HG03066 (cell line): Measurements from ENCODE around the gene PCDHGA4.
A peak's percentile ranks its signal among the peaks of the same experiment; 100 is the strongest.
"Not testable (repeated sequence)": the region's sequence is repeated elsewhere in the genome, so short reads cannot be mapped to it uniquely, and the experiment has no call there.

ENCODE experiments used
- ATAC-seq: cut with Tn5 transposase; IDR thresholded peaks from one replicate; pipeline ENCODE4 v1.9.1; 2021; ENCODE audit warnings: low read depth; ENCODE audit not compliant: unreplicated experiment

The PCDHGA4 gene

DNA sequence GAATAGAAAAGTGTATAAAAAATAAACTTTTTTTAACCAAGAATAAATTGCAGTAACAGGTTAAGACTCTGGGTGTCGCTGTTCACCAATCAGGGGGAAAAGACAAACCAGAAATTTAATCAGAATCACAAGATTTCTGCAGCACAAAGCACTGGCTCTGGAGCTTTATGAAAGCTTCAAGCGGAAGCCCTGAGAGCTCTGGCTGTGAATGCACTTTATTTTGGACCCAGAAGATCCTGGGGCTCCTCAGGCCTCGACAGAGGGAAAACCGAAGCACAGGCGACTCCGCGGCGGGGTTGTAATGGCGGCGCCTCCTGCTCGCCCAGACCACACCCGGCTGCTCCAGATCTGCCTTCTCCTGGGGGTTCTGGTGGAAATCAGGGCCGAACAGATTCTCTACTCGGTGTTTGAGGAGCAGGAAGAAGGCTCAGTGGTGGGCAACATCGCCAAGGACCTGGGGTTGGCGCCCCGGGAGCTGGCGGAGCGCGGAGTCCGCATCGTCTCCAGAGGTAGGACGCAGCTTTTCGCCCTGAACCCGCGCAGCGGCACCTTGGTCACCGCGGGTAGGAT is at the start of gene PCDHGA4:
PCDHGA4 (plus strand) TSS at position 122 of the 570 bp plus-strand sequence; CDS start at position 209, 87 bp downstream.
- no peak for ATAC-seq

DNA sequence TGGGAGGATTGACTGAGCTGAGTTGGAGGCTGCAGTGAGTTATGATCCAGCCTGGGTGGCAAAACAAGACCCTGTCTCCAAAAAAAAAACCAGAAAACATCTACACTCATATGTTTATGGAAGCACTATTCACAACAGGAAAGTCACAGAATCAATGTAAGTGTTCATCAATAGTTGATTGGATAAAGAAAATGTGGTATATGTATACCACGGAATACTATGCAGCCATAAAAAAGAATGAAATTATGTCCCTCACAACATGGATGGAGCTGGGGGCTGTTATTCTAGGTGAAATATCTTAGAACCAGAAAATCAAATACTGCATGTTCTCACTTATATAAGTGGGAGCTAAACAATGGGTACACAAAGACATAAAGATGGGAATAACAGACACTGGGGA is 48.2 kb upstream of the PCDHGA4 start:
- ATAC-seq = no peak

DNA sequence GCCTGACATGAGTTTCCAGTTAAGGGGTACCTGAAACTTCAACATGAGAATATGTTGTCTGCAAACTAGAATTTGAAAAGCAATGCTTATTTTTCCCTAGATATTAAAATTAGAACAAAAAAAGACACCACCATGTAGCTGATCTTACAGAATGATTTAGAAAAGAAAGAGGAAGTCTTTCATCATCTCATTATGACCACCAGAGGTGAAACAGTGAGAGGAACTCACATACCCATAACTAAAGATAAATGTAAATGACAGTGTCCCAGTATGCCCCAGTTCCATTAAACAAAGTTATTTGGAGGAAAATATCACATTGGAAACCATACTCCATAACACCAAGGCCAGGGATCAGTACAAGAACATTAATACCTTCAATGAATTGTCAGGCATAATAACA is 41.1 kb upstream of the PCDHGA4 start:
- no peak for ATAC-seq

DNA sequence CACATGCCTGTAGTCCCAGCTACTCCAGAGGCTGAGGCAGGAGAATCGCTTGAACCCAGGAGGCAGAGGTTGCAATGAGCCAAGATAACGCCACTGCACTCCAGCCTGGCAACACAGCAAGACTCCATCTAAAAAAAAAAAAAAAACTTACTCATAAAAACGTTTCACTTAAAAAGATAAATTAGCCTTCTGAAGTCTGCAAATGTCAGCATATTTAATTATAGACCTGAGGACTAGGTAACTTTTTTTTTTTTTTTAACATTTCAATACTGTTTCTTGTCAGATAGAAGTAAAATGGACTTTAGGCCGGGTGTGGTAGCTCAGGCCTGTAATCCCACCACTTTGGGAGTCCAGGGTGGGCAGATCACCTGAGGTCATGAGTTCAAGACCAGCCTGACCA is 37.9 kb upstream of the PCDHGA4 start:
- ATAC-seq = not testable (repeated sequence)

DNA sequence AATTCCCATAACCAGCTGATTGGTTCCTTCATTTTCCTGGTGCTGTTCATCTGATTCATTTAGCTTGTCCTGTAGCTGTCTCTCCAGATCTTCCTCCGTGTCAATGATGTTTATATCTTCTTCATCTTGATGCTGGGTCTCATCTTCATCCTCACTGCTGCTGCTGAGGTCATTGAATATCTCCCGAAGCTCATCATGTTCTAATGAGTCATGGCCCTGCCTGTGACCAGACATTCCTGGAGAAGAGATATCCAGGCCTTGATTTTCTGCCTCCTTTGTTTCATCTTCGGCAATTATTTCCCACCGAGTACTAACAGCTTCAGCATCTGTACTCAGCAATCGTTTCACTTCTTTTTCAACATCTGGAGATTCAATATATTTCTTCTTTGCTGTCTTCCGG is 35.6 kb upstream of the PCDHGA4 start:
- no peak for ATAC-seq

DNA sequence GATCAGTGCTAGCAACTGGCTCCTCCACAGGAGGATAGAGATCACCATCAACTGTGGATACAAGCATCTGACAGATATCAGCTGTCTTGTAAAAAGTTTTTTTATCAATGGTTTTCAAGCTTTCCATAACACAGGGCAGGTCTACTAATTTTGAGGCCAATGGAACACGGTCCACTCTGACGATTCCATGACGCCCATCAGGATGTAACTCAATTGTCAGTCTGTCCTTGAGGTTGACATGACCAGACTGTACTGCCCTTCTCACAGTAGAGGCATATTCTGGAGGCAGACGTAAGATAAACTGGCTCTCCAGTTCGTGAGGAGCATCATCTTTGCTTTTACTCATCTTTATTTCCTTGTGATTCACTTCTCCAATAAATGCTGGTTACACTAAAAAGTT is 35.1 kb upstream of the PCDHGA4 start:
- ATAC-seq = no peak

DNA sequence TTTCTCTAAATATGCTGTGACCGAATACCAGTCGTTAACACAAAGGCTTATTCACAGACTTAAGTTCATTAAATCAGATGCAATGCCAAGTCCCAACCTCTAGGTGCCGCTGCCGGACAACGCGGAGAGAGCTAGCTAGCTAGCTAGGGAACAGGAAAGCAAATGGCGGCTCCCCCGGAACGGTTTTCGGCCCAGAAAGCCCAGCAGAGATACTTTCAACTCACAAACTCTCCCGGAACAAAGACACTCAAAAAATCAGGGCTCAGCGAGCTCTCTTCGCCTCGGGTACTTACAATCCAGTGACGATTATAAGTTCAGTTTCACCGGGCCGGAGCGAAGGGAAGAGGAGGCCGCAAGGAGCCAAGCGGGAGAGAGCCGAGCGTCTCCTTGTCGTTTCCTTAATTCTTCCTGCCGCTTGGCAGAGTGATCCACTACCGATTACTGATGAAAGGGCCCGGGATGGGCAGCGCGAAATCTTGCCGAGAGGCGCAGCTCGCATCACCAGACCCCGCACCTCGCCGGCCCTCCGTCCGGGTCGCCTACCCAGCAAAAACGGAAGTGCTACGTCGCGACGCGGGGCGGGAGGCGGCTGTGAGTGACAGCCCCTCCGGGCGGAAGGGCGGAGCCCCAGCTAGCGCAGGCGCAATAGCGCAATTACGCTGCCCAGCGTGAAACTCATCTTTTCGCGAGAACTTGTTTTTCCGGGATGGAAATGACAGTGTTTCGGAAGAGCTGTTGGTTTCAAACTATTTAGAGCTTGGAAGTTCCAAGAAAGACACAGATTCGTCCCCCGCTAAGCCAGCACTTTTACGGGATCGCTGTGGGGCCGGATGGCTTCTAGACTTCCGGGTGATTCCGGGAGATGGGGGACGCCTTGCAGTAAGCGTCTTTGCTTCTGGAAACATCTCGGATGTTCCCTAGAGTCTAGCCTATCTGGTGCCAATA is 34.3 kb upstream of the PCDHGA4 start, which contains the start of gene TAF7:
TAF7 (minus strand) TSS at position 560 of the 945 bp plus-strand sequence. CDS start 740 bp downstream, outside the sequence.
- ATAC-seq = peak; percentile 93

DNA sequence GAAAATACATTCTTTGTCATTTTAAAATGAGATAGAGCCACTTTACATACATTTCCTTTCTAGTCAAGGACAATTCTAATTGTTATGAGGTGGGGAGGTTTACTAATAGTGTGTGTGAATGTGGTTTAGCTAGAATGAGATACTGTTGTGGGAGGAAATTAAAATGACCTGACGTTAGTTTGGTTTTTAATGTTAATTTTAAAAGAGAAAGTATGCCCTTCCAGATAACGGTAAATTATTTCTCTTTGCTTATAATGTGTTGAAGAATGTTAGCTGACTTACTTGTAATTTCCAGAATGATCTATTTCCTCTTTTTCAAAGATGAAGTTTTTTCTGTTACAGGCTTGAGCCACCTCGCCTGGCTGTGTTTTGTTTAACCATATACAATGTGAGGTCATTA is 32.6 kb upstream of the PCDHGA4 start:
- no peak for ATAC-seq

DNA sequence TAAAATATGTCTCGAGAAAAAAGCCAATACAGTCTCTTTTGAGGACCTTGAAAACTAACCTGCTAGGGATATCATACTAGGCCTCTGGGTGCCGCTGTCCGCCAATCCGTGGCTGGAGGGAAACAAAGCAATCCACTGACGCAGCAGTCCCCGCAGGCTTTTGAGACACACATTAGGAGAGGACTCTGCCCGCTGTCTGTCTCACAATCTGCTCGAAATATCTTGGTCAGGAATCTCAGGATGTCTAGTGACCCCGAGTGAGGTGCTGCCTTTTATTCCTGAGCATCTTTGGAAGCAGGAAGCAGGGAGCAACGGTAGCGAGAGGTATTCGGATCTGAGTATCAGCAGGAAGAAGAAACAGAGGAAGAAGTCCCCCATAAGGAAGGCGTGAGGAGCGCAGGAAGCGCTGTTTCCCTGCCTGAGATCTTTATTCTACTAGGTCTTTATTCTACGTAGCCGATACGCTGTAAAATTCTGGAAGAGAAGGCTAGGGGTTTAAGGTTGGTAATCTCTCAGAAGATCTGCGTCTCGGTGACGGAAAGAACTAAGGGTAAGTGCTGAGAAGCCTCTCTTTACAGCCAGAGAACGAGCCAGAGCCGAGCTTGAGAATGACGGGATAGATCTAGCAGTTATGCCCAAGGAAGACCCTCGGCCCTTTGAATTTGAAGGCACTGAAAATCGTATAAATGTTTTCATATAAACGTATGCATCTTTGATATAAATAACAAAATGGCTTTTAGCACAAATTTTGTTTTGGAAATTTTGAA is 28.6 kb upstream of the PCDHGA4 start:
- peak; percentile 62 for ATAC-seq

DNA sequence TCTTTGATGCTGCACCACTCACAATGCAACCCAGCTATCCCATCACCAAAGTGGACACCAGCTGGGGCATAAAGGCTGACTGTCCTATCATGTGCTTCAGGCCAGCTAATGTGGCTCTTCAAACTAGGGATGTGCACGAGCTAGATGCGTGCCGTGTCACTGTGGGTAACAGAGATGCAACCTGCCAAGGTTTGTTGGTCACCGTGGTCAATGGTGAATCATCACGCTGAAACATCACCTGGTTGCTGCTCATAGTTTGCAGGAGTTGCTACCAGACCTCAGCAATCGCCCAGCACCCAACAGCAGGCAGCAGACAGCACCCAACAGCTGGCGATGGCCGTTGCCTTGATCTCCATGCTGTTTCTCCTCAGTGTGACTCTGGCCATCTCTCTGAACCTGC is 26.6 kb upstream of the PCDHGA4 start:
- ATAC-seq = no peak

DNA sequence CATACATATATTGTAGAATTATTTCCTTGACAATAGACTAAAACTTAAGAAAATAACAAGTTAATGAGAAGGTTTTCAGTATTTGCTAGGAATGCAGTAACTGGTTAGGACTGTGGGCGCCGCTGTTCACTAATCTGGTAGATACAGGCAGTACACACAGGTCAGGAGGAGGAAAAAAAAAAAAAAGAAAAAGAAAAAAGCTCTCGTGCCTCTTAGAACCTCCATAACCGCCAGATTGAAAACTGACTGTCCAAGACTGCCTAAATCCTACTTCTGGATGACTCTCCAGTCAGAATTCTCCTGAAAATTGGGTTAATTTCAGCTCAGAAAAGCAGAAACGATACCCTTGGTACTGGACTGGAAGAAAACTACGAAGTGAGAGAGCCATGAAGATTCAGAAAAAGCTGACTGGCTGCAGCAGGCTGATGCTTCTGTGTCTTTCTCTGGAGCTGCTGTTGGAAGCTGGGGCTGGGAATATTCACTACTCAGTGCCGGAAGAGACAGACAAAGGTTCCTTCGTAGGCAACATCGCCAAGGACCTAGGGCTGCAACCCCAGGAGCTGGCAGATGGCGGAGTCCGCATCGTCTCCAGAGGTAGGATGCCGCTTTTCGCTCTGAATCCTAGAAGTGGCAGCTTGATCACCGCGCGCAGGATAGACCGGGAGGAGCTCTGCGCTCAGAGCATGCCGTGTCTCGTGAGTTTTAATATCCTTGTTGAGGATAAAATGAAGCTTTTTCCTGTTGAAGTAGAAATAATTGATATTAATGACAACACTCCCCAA is 24.3 kb upstream of the PCDHGA4 start, which contains the start of gene PCDHGA1:
PCDHGA1 (plus strand) TSS at position 216 of the 782 bp plus-strand sequence.
- ATAC-seq = peak; percentile 52

DNA sequence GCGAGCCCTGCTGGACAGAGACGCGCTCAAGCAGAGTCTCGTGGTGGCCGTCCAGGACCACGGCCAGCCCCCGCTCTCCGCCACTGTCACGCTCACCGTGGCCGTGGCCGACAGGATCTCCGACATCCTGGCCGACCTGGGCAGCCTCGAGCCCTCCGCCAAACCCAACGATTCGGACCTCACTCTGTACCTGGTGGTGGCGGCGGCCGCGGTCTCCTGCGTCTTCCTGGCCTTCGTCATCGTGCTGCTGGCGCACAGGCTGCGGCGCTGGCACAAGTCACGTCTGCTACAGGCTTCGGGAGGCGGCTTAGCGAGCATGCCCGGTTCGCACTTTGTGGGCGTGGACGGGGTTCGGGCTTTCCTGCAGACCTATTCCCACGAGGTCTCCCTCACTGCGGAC is 22.2 kb upstream of the PCDHGA4 start:
- not testable (repeated sequence) for ATAC-seq

DNA sequence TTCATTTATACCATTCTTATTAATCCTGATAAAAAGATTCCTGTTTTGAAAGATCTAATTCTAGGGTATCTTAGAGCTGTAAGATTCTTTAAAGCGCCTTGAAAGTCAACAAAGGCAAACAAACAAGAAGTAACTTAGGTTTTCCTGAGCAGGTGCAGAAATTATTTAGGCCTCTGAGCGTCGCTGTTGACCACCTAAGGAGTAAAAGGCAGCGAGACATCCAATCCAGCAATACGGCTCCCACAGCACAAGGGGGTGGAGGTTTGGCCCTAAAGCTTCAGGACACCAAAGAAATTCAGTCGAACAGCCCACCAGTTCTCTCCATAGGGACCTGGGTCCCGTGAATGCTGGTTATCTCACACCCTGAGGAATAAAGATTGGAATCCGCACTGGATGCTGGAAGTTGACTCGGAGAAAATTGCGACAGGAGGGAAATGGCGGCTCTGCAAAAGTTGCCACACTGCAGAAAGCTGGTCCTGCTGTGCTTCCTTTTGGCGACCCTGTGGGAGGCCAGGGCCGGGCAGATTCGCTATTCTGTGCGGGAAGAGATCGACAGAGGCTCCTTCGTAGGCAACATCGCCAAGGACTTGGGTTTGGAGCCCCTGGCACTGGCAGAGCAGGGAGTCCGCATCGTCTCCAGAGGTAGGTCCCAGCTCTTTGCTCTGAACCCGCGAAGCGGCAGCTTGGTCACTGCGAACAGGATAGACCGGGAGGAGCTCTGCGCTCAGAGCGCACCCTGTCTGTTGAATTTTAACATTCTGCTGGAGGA is 16.1 kb upstream of the PCDHGA4 start, which contains the start of gene PCDHGA2:
PCDHGA2 (plus strand) TSS at position 223 of the 769 bp plus-strand sequence.
- ATAC-seq = no peak

DNA sequence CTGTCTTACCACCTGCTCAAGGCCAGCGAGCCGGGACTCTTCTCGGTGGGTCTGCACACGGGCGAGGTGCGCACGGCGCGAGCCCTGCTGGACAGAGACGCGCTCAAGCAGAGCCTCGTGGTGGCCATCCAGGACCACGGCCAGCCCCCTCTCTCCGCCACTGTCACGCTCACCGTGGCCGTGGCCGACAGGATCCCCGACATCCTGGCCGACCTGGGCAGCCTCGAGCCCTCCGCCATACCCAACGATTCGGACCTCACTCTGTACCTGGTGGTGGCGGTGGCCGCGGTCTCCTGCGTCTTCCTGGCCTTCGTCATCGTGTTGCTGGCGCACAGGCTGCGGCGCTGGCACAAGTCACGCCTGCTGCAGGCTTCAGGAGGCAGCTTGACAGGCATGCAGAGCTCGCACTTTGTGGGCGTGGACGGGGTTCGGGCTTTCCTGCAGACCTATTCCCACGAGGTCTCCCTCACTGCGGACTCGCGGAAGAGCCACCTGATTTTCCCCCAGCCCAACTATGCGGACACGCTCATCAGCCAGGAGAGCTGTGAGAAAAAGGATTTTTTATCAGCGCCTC is 14.0 kb upstream of the PCDHGA4 start:
- not testable (repeated sequence) for ATAC-seq

DNA sequence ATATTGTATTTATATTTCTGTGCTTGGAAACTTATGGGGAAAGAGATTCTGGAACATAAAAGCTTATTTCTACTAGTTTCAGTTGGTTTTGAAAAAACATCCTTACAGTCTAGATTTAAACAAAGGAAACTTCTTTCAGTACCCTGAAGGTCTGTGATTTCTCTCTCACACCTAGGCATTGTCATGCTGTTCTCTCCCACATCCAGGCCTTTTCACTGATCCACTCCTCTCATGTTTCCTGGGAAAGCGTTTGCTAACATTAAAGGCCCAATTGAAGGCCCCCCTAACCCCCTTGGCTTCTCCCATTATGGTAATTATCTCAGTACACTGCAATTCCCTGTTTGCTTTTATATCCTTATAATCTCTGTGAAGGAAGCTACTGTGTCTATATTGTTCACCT is 12.0 kb upstream of the PCDHGA4 start:
- ATAC-seq = no peak

DNA sequence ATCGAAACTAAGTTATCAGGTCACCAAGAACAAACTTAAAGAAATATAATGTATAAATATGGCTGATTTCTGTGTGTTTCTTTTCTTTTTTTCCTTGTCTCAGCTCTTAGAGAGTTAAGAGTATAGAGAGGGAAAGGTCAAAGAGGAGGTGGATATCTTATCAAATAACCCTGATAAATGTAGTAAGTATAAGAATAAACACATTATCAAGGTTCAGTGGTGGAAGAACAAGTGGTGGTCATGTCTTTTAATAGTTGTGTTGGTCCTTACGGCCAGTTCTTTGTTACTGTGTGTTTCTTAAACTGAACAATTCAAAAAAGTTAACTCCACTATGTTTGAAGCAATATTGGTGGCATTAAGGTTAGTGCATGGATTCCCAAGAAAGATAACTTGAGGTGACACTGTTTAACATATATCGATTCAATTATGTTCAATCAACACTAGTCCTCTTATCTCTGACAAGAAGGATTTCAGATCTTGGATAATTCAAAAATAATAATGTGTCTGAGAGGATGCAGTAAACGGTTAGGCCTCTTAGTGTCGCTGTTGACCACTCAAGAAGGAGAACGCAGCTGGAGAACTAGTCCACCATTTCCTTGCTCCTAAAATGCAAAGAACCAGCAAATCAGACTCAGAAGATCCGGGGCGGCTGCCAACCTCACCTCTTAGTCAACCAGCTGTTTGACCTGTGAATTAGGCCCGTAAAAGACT is 11.4 kb upstream of the PCDHGA4 start, which contains the start of gene PCDHGA3:
PCDHGA3 (plus strand) TSS at position 588 of the 711 bp plus-strand sequence. CDS start 205 bp downstream, outside the sequence.
- no peak for ATAC-seq

DNA sequence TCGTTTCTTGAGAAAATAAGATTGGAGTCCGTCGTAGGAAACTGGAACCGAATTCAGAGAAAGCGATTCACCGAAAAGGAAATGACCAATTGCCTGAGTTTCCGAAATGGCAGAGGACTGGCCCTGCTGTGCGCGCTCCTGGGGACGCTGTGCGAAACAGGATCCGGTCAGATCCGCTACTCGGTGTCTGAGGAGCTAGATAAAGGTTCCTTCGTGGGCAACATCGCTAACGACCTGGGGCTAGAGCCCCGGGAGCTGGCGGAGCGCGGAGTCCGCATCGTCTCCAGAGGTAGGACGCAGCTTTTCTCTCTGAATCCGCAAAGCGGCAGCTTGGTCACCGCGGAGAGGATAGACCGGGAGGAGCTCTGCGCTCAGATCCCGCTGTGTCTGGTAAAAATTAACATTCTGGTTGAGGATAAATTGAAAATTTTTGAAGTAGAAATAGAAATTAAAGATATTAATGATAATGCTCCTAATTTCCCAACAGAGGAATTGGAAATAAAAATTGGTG is 10.8 kb upstream of the PCDHGA4 start:
- ATAC-seq = no peak

DNA sequence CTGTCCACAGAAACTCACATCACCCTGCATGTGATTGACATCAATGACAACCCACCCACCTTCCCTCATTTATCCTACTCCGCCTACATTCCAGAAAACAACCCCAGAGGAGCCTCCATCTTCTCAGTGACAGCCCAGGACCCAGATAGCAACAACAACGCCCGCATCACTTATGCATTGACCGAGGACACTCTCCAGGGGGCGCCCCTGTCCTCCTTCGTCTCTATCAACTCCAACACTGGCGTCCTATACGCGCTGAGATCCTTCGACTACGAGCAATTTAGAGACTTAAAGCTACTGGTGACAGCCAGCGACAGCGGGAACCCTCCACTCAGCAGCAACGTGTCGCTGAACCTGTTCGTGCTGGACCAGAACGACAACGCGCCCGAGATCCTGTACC is 9.5 kb upstream of the PCDHGA4 start:
- no peak for ATAC-seq
